Muscle layer of colon (tissue), 2 donors: ENCODE data around the gene SPP1.
"Not testable (repeated sequence)": the region's sequence is repeated elsewhere in the genome, so short reads cannot be mapped to it uniquely, and the experiment has no call there.

Experiments used
- H3K27ac ChIP-seq: one replicate; pipeline ENCODE4 v1.7.0; 2013; ENCODE audit warnings: low read depth, mild to moderate bottlenecking, low read length, moderate library complexity
- H3K27me3 ChIP-seq, 2 donors: one replicate each; pipeline ENCODE4 v1.7.0; 2013; ENCODE audit warnings: low read length in 2 of 2, mild to moderate bottlenecking in 2 of 2; ENCODE audit not compliant: insufficient read depth in 2 of 2, control insufficient read depth in 1 of 2
- H3K36me3 ChIP-seq: one replicate; pipeline ENCODE4 v1.7.0; 2013; ENCODE audit warnings: mild to moderate bottlenecking, low read length; ENCODE audit not compliant: insufficient read depth
- H3K4me1 ChIP-seq: one replicate; pipeline ENCODE4 v1.7.0; 2013; ENCODE audit warnings: mild to moderate bottlenecking, low read length; ENCODE audit not compliant: insufficient read depth
- H3K4me3 ChIP-seq, 2 donors: one replicate each; pipeline ENCODE4 v1.7.0; 2013; ENCODE audit warnings: low read length in 2 of 2, low read depth in 1 of 2, mild to moderate bottlenecking in 1 of 2, moderate library complexity in 1 of 2
- H3K9ac ChIP-seq: one replicate; pipeline ENCODE4 v1.7.0; 2013; ENCODE audit warnings: low read length
- H3K9me3 ChIP-seq: one replicate; pipeline ENCODE4 v1.7.0; 2013; ENCODE audit warnings: mild to moderate bottlenecking, low read length
- donor health status: abdominal sarcoma.
- donor health status: Adenocarcinoma of cecum.

The SPP1 gene

GRCh38 chr4:87978681-87979080 lies 3.2 kb downstream of the SPP1 start:
- H3K9ac ChIP-seq = no peak overlapping the region

GRCh38 chr4:87979810-87980209 lies 4.3 kb downstream of the SPP1 start:
- Histone ChIP-seq H3K9ac (no peak overlapping the region), H3K36me3 (no peaks in the 10 kb centered on the region), H3K27ac (no peak overlapping the region), H3K9me3 (no peaks in the 10 kb centered on the region), H3K27me3 (no peaks in the 10 kb centered on the region), H3K4me1 (no peaks in the 10 kb centered on the region), H3K4me3 (no peak overlapping the region)

More at GRCh38 chr4:87978681-87979080, 3.2 kb downstream of the SPP1 start:
- Histone ChIP-seq H3K27me3 (no peaks in the 10 kb centered on the region), H3K4me3 (no peak overlapping the region), H3K4me1 (no peaks in the 10 kb centered on the region), H3K9me3 (no peaks in the 10 kb centered on the region), H3K27ac (no peak overlapping the region), H3K36me3 (no peaks in the 10 kb centered on the region)

- H3K4me1 ChIP-seq = no peaks in the 10 kb centered on the region
- H3K9ac ChIP-seq = no peak overlapping the region
Observed at GRCh38 chr4:87981486-87981885, 6.0 kb downstream of the SPP1 start.

GRCh38 chr4:87982036-87982435 lies 6.5 kb downstream of the SPP1 start:
- no peak overlapping the region for H3K4me3 ChIP-seq
- H3K9me3 ChIP-seq = no peaks in the 10 kb centered on the region
- no peaks in the 10 kb centered on the region for H3K36me3 ChIP-seq
- H3K4me1 ChIP-seq = no peaks in the 10 kb centered on the region
- no peak overlapping the region for H3K9ac ChIP-seq
- no peaks in the 10 kb centered on the region for H3K27me3 ChIP-seq
- H3K27ac ChIP-seq = no peak overlapping the region

More at GRCh38 chr4:87981486-87981885, 6.0 kb downstream of the SPP1 start:
- Histone ChIP-seq H3K27me3 (no peaks in the 10 kb centered on the region), H3K9me3 (no peaks in the 10 kb centered on the region), H3K4me3 (no peak overlapping the region), H3K36me3 (no peaks in the 10 kb centered on the region), H3K27ac (no peak overlapping the region)

GRCh38 chr4:87982446-87983010 lies 7.0 kb downstream of the SPP1 start:
- Histone ChIP-seq H3K4me1 (no peaks in the 10 kb centered on the region), H3K4me3 (no peak overlapping the region), H3K36me3 (no peaks in the 10 kb centered on the region), H3K9ac (no peak overlapping the region), H3K9me3 (no peaks in the 10 kb centered on the region), H3K27ac (no peak overlapping the region), H3K27me3 (no peaks in the 10 kb centered on the region)

- Histone ChIP-seq H3K36me3 (no peaks in the 10 kb centered on the region), H3K27me3 (no peaks in the 10 kb centered on the region), H3K4me1 (no peaks in the 10 kb centered on the region), H3K9ac (no peak overlapping the region), H3K27ac (no peak overlapping the region), H3K4me3 (no peak overlapping the region), H3K9me3 (no peaks in the 10 kb centered on the region)
Observed at GRCh38 chr4:87983996-87984395, 8.5 kb downstream of the SPP1 start.

GRCh38 chr4:87985097-87985886 lies 9.8 kb downstream of the SPP1 start:
- H3K27me3 ChIP-seq = no peaks in the 10 kb centered on the region
- H3K36me3 ChIP-seq = no peaks in the 10 kb centered on the region
- H3K9ac ChIP-seq = no peak overlapping the region
- H3K4me3 ChIP-seq = no peak overlapping the region
- H3K4me1 ChIP-seq = no peaks in the 10 kb centered on the region
- H3K27ac ChIP-seq = no peak overlapping the region
- H3K9me3 ChIP-seq = no peaks in the 10 kb centered on the region

GRCh38 chr4:87985887-87986200 lies 10.3 kb downstream of the SPP1 start:
- no peaks in the 10 kb centered on the region for H3K36me3 ChIP-seq
- no peak overlapping the region for H3K27ac ChIP-seq
- H3K4me3 ChIP-seq = no peak overlapping the region
- H3K9me3 ChIP-seq = no peaks in the 10 kb centered on the region
- no peaks in the 10 kb centered on the region for H3K4me1 ChIP-seq
- no peak overlapping the region for H3K9ac ChIP-seq
- no peaks in the 10 kb centered on the region for H3K27me3 ChIP-seq

- Histone ChIP-seq H3K4me3 (no peak overlapping the region), H3K9ac (no peak overlapping the region), H3K27me3 (no peaks in the 10 kb centered on the region), H3K9me3 (no peaks in the 10 kb centered on the region), H3K36me3 (no peaks in the 10 kb centered on the region), H3K4me1 (no peaks in the 10 kb centered on the region), H3K27ac (no peak overlapping the region)
Observed at GRCh38 chr4:87986508-87986907, 11.0 kb downstream of the SPP1 start.

- no peak overlapping the region for H3K9ac ChIP-seq
- H3K27me3 ChIP-seq = no peaks in the 10 kb centered on the region
- H3K27ac ChIP-seq = no peak overlapping the region
Observed at GRCh38 chr4:87989765-87990164, 14.3 kb downstream of the SPP1 start.

GRCh38 chr4:87995435-87995834 lies 19.9 kb downstream of the SPP1 start:
- no peak overlapping the region for H3K4me3 ChIP-seq
- H3K36me3 ChIP-seq = no peaks in the 10 kb centered on the region
- H3K9ac ChIP-seq = no peak overlapping the region
- no peak overlapping the region for H3K27ac ChIP-seq
- no peaks in the 10 kb centered on the region for H3K9me3 ChIP-seq
- H3K4me1 ChIP-seq = no peaks in the 10 kb centered on the region
- no peaks in the 10 kb centered on the region for H3K27me3 ChIP-seq

More at GRCh38 chr4:87989765-87990164, 14.3 kb downstream of the SPP1 start:
- Histone ChIP-seq H3K9me3 (no peaks in the 10 kb centered on the region), H3K4me1 (no peaks in the 10 kb centered on the region), H3K36me3 (no peaks in the 10 kb centered on the region), H3K4me3 (no peak overlapping the region)

- not testable (repeated sequence) for H3K36me3 ChIP-seq, H3K9me3 ChIP-seq, H3K4me1 ChIP-seq, H3K4me3 ChIP-seq, H3K27me3 ChIP-seq, H3K27ac ChIP-seq, H3K9ac ChIP-seq
Observed at GRCh38 chr4:87999191-87999691, 23.7 kb downstream of the SPP1 start.
